ENCODE data around the gene THAP4. TPM values are rescaled to one million over a fixed set of nuclear protein-coding genes. Genes with fewer than 3 reads are reported as not detected.
"Not testable (repeated sequence)": the region's sequence is repeated elsewhere in the genome, so short reads cannot be mapped to it uniquely, and the experiment has no call there.

THAP4 gene
- total RNA-seq, 2 donors from 2014 or later: 42.2 to 45.8 TPM

DNA sequence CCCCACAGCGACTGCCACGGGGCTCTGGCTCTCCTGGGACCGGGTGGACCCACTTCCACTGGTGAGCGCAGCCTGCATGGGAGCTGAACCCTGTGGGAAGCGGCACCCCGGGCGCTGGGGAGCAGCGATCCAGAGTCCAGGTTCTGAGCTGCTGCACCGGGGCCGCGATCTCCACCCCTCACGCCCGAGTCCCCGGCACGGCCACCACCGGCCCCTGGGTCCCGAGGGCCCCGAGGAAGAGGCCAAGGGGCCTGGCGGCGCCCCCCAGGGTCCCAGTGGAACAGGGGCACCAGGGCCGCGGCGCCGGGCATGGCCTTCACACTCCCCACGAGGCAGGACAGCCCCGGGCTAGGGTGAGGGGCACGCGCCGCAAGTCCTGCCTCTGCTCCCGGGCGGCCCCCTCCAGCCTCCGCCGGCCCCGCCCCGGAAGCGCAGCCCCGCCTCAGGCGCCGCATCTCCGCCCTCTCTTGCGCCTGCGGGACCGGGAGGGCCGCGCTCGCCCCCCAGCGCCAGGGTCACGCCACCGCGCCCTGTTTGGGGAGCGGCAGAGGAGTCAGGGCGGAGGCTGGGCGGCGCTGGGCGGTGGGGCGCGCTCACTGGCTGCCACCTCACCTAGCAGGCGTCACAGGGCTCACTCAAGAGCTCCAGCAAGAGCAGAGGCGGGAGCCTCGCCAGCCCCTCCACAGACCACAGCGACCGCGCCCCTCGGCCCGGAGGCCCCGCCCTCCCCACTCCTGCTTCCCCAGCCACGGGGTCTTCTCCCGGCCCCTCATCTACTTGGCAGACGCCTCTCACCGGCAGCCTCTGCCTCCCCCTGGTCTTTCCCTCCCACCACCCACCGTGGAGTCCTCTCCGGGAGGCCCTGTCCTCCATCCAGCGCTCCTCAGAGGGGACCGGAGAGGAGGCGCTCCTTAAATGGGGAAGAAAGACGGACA is 26.8 kb downstream of the THAP4 start:
- Mint-ChIP-seq H3K36me3 (peaks cover 7 to 9% of the 10 kb centered on the region in 2 donors), H3K9me3 (no peaks in the 10 kb centered on the region), H3K27ac (peak overlapping the region; percentile 80 to 90)
- DNase-seq (ENCODE audit: low spot score in 2 of 2): peak; percentile 79 to 96
- ATAC-seq: peak; percentile 98 to 99

DNA sequence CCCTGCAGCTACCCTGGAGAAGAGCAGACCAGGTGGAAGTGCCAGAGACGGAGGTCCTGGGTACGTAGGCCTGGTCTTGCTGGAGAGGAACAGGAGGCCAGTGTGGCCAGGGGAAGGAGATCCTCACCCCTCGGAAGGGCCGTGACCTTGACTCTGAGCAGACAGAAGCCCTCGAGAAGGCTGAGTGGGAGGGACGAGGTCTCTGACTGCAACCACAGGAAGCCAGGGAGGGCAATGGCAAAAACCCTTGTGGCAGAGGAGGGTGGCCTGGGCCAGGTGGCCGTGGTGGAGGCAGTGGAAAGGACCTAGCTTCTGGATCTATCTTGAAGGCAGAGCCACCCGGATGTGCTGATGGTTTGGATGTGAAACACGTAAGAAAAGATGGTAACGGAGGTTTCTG is 28.1 kb downstream of the THAP4 start:
- Mint-ChIP-seq H3K27ac (no peak overlapping the region), H3K36me3 (peaks cover 7 to 9% of the 10 kb centered on the region in 2 donors), H3K9me3 (no peaks in the 10 kb centered on the region)
- no peak for DNase-seq (ENCODE audit: low spot score in 2 of 2)
- peak in 1 of 2 donors; percentile 8 for ATAC-seq

DNA sequence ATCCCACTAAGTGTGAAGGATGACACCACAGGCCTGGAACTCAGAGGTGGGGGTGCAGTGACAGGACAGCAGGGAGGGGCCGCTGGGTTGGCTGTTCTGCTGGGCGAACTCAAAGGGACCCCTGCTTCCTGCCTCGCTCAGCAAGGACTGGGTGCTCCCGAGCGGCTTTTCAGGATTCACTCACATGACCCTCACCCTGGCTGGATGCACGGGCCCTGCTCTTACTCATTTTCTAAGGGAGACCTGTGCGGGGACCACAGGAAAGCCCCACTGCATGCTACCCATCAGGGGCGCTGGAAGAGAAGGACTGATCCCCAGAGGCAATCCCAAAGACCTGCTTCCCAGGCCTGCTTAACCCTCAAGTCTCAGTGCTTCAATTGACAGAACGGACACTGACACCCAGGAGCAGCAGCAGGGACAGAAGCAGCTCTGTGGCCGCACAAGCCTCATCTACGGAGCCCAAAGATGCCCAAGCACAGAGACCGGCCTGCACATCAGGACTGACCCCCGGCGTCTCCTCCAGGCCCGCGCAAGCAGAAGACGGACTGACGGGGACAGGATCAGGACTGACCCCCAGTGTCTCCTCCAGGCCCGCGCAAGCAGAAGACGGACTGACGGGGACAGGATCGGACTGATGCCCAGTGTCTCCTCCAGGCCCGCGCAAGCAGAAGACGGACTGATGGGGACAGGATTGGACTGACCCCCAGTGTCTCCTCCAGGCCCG is 29.6 kb downstream of the THAP4 start:
- H3K9me3 Mint-ChIP-seq: no peaks in the 10 kb centered on the region
- H3K27ac Mint-ChIP-seq: no peak overlapping the region
- H3K36me3 Mint-ChIP-seq: peaks cover 7 to 9% of the 10 kb centered on the region in 2 donors
- ATAC-seq (no peak), DNase-seq (ENCODE audit: low spot score in 2 of 2) (no peak)

DNA sequence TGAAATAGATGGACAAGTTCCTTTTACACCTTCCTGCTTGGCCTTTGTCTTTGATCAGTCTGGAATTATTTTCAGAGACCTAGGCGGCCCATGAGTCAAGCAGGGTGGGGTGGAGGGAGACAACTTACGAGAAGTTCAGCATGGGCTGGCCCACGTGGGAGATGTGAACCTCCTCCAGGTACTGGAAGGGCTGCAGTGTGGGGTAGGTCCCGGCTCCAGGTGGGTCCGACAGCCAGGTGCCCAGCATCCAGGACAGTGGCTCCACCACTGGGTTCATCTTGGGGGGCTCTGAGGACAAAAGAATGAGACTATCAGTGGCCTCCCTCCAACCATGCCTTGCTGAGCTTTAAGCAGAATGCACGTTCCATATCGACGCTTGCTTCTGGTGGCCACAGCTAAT is 30.8 kb downstream of the THAP4 start:
- Mint-ChIP-seq H3K27ac (no peak overlapping the region), H3K9me3 (no peaks in the 10 kb centered on the region), H3K36me3 (peaks cover 9 to 14% of the 10 kb centered on the region in 2 donors)
- DNase-seq (ENCODE audit: low spot score in 2 of 2): no peak
- no peak for ATAC-seq

DNA sequence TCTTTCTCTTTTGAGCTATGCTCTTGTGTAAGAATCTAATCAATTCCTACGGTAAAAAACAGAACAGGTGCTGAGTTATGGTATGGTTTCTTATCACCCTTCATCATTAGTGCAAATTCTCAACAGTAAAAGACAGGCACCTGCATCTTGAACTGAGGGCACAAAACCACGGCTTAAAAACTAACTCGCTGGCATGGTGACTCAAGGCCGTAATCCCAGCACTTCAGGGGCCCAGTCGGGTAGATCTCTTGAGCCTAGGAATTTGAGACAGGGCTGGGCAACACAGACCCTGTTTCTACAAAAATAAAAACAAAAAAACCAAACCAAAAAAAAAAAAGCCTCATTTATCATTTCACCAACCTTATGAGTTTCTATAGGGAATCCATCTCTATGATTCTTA is 33.3 kb downstream of the THAP4 start:
- H3K27ac Mint-ChIP-seq: no peak overlapping the region
- H3K9me3 Mint-ChIP-seq: no peaks in the 10 kb centered on the region
- peaks cover 5 to 16% of the 10 kb centered on the region in 2 donors for H3K36me3 Mint-ChIP-seq
- ATAC-seq (no peak), DNase-seq (ENCODE audit: low spot score in 2 of 2) (no peak)

DNA sequence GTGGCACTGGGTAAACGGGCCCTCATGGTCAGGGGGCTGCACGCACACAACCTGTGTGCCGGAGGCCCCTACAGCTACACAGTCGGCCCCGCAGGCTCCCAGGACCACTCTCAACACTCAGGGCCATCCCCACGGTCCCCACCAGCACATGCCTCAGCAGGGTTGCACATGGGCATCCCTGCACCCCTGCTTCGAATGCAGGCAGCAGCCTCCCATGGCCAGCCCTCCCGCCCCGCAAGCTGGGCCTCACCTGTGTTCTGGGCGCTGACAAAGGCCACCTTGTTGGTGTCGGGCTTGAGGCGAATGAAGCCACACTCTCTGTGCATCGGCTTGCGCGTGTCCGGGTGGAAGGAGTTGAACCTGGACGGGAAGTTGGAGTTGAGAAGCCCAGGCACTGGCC is 34.2 kb downstream of the THAP4 start:
- Mint-ChIP-seq H3K36me3 (peaks cover under 1 to 15% of the 10 kb centered on the region in 2 donors), H3K27ac (no peak overlapping the region), H3K9me3 (no peaks in the 10 kb centered on the region)
- no peak for ATAC-seq
- DNase-seq (ENCODE audit: low spot score in 2 of 2): no peak

DNA sequence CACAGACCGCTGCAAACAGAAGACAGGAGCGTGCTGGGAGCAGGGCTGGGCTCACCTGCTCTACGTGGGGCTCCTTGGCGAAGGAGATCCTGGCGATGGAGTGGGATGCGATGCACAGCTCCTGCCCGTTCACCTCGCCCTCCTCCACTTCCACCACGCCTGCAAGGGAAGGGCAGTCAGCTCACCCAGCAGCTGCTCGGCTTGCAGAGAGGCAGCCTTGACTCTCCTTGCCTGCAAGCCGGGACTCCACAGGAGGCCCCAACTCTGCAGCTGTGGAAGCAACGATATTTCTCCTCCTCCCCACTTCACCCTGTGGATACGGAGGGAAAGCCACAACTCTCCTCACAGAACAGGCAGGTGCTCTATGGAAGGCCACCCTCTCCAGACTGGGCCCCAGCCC is 35.1 kb downstream of the THAP4 start:
- no peak for ATAC-seq
- H3K9me3 Mint-ChIP-seq: no peaks in the 10 kb centered on the region
- H3K36me3 Mint-ChIP-seq: peaks cover 4 to 9% of the 10 kb centered on the region in 2 donors
- DNase-seq (ENCODE audit: low spot score in 2 of 2): no peak
- peak overlapping the region in 1 of 2 donors; percentile 36 for H3K27ac Mint-ChIP-seq

DNA sequence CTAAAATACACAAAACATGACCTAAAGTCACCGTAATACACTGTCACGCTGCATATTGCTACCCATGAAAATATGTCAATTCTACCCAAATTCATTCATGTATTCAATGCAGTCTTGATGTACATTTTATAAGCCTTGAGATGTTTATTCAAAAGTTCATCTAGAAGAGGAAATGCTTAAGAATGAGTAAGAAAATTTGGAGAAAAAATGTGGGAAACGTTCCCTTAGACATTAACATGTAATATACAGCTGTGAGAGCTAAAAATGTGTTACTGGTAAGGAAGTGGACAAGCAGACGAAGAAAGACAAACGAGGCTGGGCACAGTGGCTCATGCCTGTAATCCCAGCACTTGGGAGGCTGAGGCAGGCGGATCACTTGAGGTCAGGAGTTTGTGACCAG is 37.3 kb downstream of the THAP4 start:
- ATAC-seq: no peak
- no peak for DNase-seq (ENCODE audit: low spot score in 2 of 2)
- peak overlapping the region in 1 of 2 donors; percentile 46 for H3K27ac Mint-ChIP-seq
- H3K9me3 Mint-ChIP-seq: no peaks in the 10 kb centered on the region
- H3K36me3 Mint-ChIP-seq: peaks cover 4 to 9% of the 10 kb centered on the region in 2 donors

DNA sequence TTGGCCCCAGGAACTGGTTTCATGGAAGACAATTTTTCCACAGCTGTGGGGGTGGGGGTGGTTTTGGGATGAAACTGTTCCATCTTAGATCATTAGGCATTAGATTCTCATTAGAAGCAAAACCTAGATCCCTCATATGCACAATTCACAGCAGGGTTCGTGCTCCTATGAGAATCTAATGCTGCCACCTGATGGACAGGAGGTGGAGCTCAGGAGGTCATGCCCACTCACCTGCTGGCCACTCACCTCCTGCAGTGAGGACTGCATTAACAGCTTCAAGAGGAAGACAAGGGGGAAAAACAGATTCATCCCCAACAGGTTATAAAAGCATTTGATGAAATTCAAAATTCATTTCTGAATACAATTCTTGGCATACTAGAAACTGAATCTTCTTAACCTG is 38.5 kb downstream of the THAP4 start:
- no peak for DNase-seq (ENCODE audit: low spot score in 2 of 2)

DNA sequence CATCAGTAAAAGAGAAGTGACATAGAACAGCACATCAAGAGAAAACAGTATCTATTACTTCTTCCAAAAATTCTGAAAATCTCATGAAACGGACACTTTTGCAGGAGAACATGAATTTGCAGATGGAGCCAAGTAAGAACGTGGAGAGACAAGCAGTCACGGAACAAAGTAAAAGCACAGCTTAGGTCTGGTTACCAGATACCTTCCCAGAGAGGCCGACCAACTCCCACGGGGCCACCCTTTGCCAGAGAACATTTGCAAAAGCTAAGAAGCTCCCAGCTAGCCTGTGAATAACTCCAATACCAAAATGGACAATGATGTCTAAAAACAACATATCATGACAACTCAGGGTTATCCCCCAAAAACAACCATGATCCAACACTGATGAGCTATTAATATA is 38.9 kb downstream of the THAP4 start:
- ATAC-seq: no peak
- peaks cover 4 to 9% of the 10 kb centered on the region in 2 donors for H3K36me3 Mint-ChIP-seq

More for the DNA sequence above, 38.5 kb downstream of the THAP4 start:
- Mint-ChIP-seq H3K27ac (peak overlapping the region in 1 of 2 donors; percentile 74), H3K36me3 (peaks cover 4 to 9% of the 10 kb centered on the region in 2 donors), H3K9me3 (no peaks in the 10 kb centered on the region)
- no peak for ATAC-seq

DNA sequence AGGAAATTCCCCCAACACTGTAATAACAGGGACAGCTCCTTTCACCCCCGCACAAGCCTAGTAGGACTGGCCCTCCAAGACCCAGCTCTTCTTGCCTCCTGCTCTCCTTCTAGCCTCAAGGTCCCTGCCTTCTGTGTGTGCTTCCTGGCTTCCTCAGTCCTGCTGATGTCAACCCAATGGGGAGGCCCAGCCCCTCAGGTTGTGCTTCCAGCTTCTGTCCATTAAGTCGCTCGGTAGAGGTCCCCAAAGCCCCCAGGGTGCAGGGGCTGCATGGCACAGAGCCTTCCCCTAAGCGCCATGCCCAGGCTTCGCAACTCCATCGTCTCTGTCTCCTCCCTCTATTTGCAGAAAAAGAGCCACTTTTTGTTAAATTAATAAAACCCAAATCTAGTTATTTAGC is 39.4 kb downstream of the THAP4 start:
- no peak overlapping the region for H3K27ac Mint-ChIP-seq
- ATAC-seq (no peak), DNase-seq (ENCODE audit: low spot score in 2 of 2) (no peak)
- H3K36me3 Mint-ChIP-seq: peaks cover 4 to 9% of the 10 kb centered on the region in 2 donors
- no peaks in the 10 kb centered on the region for H3K9me3 Mint-ChIP-seq

More for the DNA sequence above, 38.9 kb downstream of the THAP4 start:
- Mint-ChIP-seq H3K9me3 (no peaks in the 10 kb centered on the region), H3K27ac (no peak overlapping the region)
- DNase-seq (ENCODE audit: low spot score in 2 of 2): no peak

DNA sequence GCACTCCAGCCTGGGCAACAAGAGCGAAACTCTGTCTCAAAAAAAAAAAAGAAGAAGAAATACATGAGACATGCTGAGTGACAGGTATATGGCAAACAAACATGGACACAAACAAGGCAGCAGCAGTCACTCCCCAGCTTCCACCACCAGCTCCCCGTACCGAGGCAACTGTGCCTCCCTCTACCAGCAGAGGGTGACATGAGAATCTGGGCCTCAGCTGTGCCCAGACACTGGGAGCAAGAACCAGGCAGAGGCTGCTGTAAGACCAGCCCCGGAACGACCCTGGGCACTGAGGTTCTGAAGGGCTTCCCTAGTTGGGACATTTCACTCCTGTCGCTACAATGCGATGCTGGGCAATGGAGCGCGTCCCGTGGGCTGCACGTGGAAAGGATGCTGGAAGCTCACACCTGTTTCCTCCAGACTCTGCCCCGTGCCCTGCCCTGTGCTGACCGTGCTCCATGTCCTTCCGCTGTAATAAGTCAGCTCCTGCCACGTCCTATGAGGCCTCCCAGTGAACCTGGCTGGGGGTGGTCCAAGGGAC is 41.3 kb downstream of the THAP4 start:
- peaks cover 0 to 4% of the 10 kb centered on the region in 2 donors for H3K36me3 Mint-ChIP-seq
- DNase-seq (ENCODE audit: low spot score in 2 of 2): no peak
- no peak for ATAC-seq

DNA sequence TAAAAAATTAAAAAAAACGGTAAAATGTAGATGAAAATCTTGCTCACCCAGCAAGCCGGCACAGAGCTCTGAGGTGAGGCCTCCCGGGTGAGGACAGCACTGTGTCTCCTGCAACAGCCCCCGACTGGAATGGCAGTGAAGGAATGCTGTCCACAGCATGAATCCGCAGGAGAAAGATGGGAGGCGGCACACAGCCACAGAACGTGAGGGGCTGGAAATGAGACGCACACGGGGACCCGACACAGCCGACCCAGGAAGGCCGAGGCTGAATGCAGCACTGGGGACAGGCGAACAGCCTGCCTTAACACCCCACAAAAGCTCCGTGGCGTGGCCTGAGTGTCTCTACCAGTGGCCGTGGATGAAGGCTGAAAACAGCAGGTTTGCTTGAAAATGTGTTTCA is 43.7 kb downstream of the THAP4 start:
- Mint-ChIP-seq H3K27ac (no peak overlapping the region), H3K36me3 (peaks cover 0 to 4% of the 10 kb centered on the region in 2 donors), H3K9me3 (peaks cover 3 to 9% of the 10 kb centered on the region in 2 donors)
- DNase-seq (ENCODE audit: low spot score in 2 of 2): no peak
- ATAC-seq: no peak

More for the DNA sequence above, 41.3 kb downstream of the THAP4 start:
- no peak overlapping the region for H3K27ac Mint-ChIP-seq
- no peaks in the 10 kb centered on the region for H3K9me3 Mint-ChIP-seq

DNA sequence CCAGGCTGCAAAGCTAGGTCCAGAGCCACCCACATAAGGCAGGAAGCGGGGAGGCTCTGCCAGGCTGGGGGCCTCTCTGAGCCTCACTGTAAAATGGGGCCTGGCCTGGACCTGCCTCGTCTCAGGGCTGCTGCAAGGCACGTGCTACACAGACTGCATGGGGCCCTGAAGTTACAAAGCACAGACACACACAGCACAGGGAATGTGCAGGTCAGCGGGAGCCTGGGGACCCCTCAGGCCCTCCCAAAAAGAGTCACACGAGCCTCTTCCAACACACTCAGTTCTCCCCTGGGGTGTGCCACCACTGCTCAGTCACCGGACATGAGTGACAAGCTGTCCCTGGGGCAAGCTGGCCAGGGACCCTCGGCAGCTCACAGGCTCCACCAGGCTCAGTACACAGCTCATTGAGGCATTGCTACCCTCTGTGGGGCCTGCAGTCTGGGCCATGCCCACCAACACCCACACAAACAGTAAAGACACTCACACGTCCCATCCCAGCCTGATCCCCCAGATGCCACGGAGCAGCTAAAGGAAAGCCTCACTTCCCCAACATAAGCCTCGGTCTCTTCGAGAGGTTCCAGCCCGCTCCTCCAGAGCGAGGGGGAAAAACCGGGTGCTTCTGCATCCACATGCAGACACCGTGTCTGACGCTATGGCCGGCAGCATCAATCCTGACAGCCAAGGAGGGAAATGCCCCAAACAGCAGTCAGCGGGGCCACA is 44.7 kb downstream of the THAP4 start:
- Mint-ChIP-seq H3K36me3 (peaks cover 0 to 2% of the 10 kb centered on the region in 2 donors), H3K27ac (peak overlapping the region in 1 of 2 donors; percentile 36), H3K9me3 (peaks cover 4 to 16% of the 10 kb centered on the region in 2 donors)
- DNase-seq (ENCODE audit: low spot score in 2 of 2): no peak
- ATAC-seq: no peak

DNA sequence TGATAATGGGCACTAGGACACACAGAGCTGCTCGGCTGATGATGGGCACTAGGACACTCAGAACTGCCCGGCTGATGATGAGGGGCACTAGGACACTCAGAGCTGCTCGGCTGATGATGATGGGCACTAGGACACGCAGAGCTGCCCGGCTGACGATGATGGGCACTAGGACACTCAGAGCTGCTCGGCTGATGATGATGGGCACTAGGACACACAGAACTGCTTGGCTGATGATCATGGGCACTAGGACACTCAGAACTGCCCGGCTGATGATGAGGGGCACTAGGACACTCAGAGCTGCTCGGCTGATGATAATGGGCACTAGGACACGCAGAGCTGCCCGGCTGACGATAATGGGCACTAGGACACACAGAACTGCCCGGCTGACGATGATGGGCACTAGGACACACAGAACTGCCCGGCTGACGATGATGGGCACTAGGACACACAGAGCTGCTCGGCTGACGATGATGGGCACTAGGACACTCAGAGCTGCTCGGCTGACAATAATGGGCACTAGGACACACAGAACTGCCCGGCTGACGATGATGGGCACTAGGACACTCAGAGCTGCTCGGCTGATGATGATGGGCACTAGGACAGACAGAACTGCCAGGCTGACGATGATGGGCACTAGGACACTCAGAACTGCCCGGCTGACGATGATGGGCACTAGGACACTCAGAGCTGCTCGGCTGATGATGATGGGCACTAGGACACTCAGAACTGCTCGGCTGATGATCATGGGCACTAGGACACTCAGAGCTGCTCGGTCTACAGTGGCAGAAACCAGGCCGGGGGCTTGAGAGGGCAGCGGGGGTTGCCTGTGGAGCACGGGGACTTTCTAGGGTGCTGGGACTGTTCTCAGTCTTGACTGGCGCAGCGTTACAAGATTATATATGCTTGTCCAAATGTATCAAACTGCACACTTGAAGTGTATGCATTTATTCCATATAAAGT is 46.2 kb downstream of the THAP4 start:
- not testable (repeated sequence) for ATAC-seq; H3K27ac Mint-ChIP-seq; DNase-seq (ENCODE audit: low spot score in 2 of 2)
- H3K36me3 Mint-ChIP-seq: peaks cover 0 to 15% of the 10 kb centered on the region in 2 donors
- peaks cover 14 to 28% of the 10 kb centered on the region in 2 donors for H3K9me3 Mint-ChIP-seq

Measured in activated naive CD4-positive, alpha-beta T cell treated with anti-CD3 and anti-CD28 coated beads, Interleukin-2, amount 50 U/mL, for 72 hours (primary cell).